HCT116 (cell line): Measurements from ENCODE around the gene HPCAL1. TPM values are rescaled to one million over a fixed set of nuclear protein-coding genes. Genes with fewer than 3 reads are reported as not detected.
A peak's percentile ranks its signal among the peaks of the same experiment; 100 is the strongest.

Source experiments
- ATAC-seq: fragments of 200-7000 bp; cut with Tn5 transposase; 2 replicates; pipeline ENCODE4 v1.9.1; 2020; ENCODE audit warnings: mild to moderate bottlenecking, moderate library complexity
- BruUV-seq: library from RNA; stranded (reverse); fragments of 400-500 nt; replicated peaks from 2 replicates; lab custom pipeline; 2021; lab: Mats Ljungman, UMichigan
- CTCF ChIA-PET: fragments of 300-600 bp; sonication (Branson Sonifier 250); formaldehyde crosslinking; loops from one replicate; lab custom pipeline; 2021; ENCODE audit warnings: antibody characterized with exemption; lab: Charles Lee
- POLR2A ChIA-PET: fragments of 300-600, 350-600 bp; sonication (Branson Sonifier 250); formaldehyde crosslinking; loops from one replicate; lab custom pipeline; 2021; ENCODE audit warnings: antibody characterized with exemption; lab: Charles Lee
- RAD21 ChIA-PET, 2 experiments: fragments of 300-600 bp; sonication (Branson Sonifier 250); formaldehyde crosslinking; loops; one replicate each; lab custom pipeline; 2023; ENCODE audit warnings: low total read pairs in 2 of 2; ENCODE audit not compliant: uncharacterized antibody in 2 of 2, unreplicated experiment in 2 of 2, low non-redundant PET in 1 of 2; lab: Charles Lee
- DNase-seq: peaks from one replicate; pipeline ENCODE4 v3.0.0-alpha.2; 2010; ENCODE audit warnings: low read depth, low spot score
- H2AFZ ChIP-seq: fragments of 200-600 bp; shearing (Covaris generic), sonication (generic); 2 replicates; pipeline ENCODE4 v1.6.1; 2017; ENCODE audit warnings: low read depth, mixed run types, mixed read lengths, antibody characterized with exemption, low read length; ENCODE audit not compliant: poor library complexity, severe bottlenecking
- H3K27ac ChIP-seq: 2 replicates; pipeline ENCODE4 v1.5.1; 2012; ENCODE audit warnings: low read depth, low read length
- H3K27me3 ChIP-seq: fragments of 200-600 bp; sonication (generic); 2 replicates; pipeline ENCODE4 v1.6.1; 2016; ENCODE audit warnings: mixed run types, low read length, mixed read lengths; ENCODE audit not compliant: insufficient read depth
- H3K36me3 ChIP-seq, 2 experiments: fragments of 200-500 bp in 1 of 2; fragments of 200-600 bp in 1 of 2; sonication (Bioruptor generic) in 1 of 2; sonication (generic) in 1 of 2; 2 replicates each; pipeline versions ENCODE4 v1.5.1 to v1.6.1; 2014 to 2016; ENCODE audit warnings: low read length in 2 of 2, inconsistent platforms in 1 of 2, mixed read lengths in 1 of 2, mixed run types in 1 of 2; ENCODE audit not compliant: insufficient read depth in 2 of 2, control insufficient read depth in 1 of 2
- H3K4me1 ChIP-seq, 2 experiments: fragments of 200-600 bp in 1 of 2; sonication (generic) in 1 of 2; 2 replicates each; pipeline versions ENCODE4 v1.5.1 to v1.6.1; 2012 to 2017; ENCODE audit warnings: low read length in 2 of 2, inconsistent platforms in 1 of 2, mild to moderate bottlenecking in 1 of 2, mixed read lengths in 1 of 2, mixed run types in 1 of 2, moderate library complexity in 1 of 2; ENCODE audit not compliant: insufficient read depth in 2 of 2, control insufficient read depth in 1 of 2
- H3K4me2 ChIP-seq: fragments of 200-600 bp; sonication (generic); 2 replicates; pipeline ENCODE4 v1.6.1; 2017; ENCODE audit warnings: mixed run types, low read length, mixed read lengths
- H3K4me3 ChIP-seq, 2 experiments: fragments of 200-600 bp in 1 of 2; sonication (generic) in 1 of 2; replicated peaks in 1 of 2; 2 replicates each; pipeline ENCODE4 v1.5.1; 2011 to 2016; ENCODE audit warnings: low read length in 2 of 2, control low read depth in 1 of 2, low read depth in 1 of 2, mild to moderate bottlenecking in 1 of 2, mixed read lengths in 1 of 2, mixed run types in 1 of 2
- H3K79me2 ChIP-seq: fragments of 200-600 bp; sonication (generic); 2 replicates; pipeline ENCODE4 v1.6.1; 2017; ENCODE audit warnings: mild to moderate bottlenecking, mixed run types, low read length, moderate library complexity, mixed read lengths; ENCODE audit not compliant: insufficient read depth
- H3K9ac ChIP-seq: fragments of 200-600 bp; sonication (generic); 2 replicates; pipeline ENCODE4 v1.6.1; 2016; ENCODE audit warnings: low read length, mixed read lengths
- H3K9me2 ChIP-seq: fragments of 200-600 bp; sonication (generic), shearing (Covaris generic); 2 replicates; pipeline ENCODE4 v1.6.1; 2017; ENCODE audit warnings: mixed run types, mild to moderate bottlenecking, moderate library complexity; ENCODE audit not compliant: insufficient read depth
- H3K9me3 ChIP-seq, 2 experiments: fragments of 200-500 bp in 1 of 2; fragments of 200-600 bp in 1 of 2; sonication (Bioruptor generic) in 1 of 2; sonication (generic) in 1 of 2; 2 replicates each; pipeline ENCODE4 v1.6.1; 2014 to 2017; ENCODE audit warnings: low read length in 2 of 2, mixed read lengths in 2 of 2, inconsistent platforms in 1 of 2, low read depth in 1 of 2, mild to moderate bottlenecking in 1 of 2, mixed run types in 1 of 2, moderate library complexity in 1 of 2; ENCODE audit not compliant: control insufficient read depth in 1 of 2, insufficient read depth in 1 of 2
- H4K20me1 ChIP-seq: fragments of 200-600 bp; sonication (generic), shearing (Covaris generic); 2 replicates; pipeline ENCODE4 v1.6.1; 2017; ENCODE audit warnings: mixed run types, mild to moderate bottlenecking, moderate library complexity; ENCODE audit not compliant: insufficient read depth
- CEBPB ChIP-seq: IDR thresholded peaks from 2 replicates; pipeline ENCODE4 v1.6.1; 2012; ENCODE audit warnings: low read depth
- POLR2AphosphoS5 ChIP-seq: IDR thresholded peaks from 2 replicates; pipeline ENCODE4 v1.6.1; 2011; ENCODE audit warnings: mild to moderate bottlenecking, low read depth, low read length, moderate library complexity
- RAD21 ChIP-seq: IDR thresholded peaks from 2 replicates; pipeline ENCODE4 v1.6.1; 2012; ENCODE audit warnings: low read depth, mild to moderate bottlenecking
- SP1 ChIP-seq: IDR thresholded peaks from 2 replicates; pipeline ENCODE4 v1.6.1; 2012; ENCODE audit warnings: low read depth
- TCF7L2 ChIP-seq: IDR thresholded peaks from 2 replicates; pipeline ENCODE4 v1.7.0; 2011; ENCODE audit warnings: borderline replicate concordance, inconsistent platforms; ENCODE audit not compliant: insufficient read depth, insufficient read length; ENCODE audit errors: extremely low read depth
- YY1 ChIP-seq: IDR thresholded peaks from 2 replicates; pipeline ENCODE4 v1.6.1; 2011; ENCODE audit warnings: low read length, low read depth, moderate library complexity, mild to moderate bottlenecking; ENCODE audit not compliant: insufficient replicate concordance; ENCODE audit errors: extremely low read depth
- ZFX ChIP-seq: fragments of 450-650 bp; IDR thresholded peaks from 2 replicates; pipeline ENCODE4 v1.6.1; 2017
- intact Hi-C: fragments of 100-400 bp; cut with micrococcal nuclease; formaldehyde crosslinking; loops from 2 replicates; pipeline ENCODE4 v1.10.0; 2022
- total RNA-seq: library from RNA; stranded (reverse); gene quantifications from one replicate; pipeline ENCODE4 v1.2.1, GENCODE V29; 2021; ENCODE audit not compliant: unreplicated experiment
- TF ChIP-seq, protein P1 (sequence below): IDR thresholded peaks from 2 replicates; pipeline ENCODE4 v1.6.1; 2012; ENCODE audit warnings: low read depth
- TF ChIP-seq, protein P2 (sequence below): IDR thresholded peaks from 2 replicates; pipeline ENCODE4 v1.6.1; 2011; ENCODE audit warnings: mild to moderate bottlenecking, low read length, moderate library complexity; ENCODE audit not compliant: insufficient replicate concordance; ENCODE audit errors: extremely low read depth

The HPCAL1 gene
- total RNA-seq, 1 experiment from 2014 or later: 111 TPM

DNA sequence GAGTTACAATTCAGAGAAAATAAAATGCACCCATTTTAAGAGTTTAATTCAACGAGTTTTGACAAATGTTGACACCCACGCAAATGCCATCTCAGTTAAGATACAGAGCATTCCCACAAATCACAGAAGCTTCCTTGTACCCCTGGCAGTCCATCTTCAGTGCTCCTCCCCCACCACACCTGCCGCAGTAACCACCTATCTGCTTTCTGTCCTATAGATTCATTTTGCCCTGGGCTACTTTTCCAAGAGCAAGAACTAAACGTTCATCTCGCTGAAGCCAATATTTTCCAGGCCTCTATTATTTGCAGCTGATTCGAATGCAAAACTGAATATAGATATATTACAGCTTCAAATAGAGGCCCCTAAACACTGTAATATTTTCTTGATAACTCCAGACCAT lies 13.4 kb upstream of the HPCAL1 start:
- no peaks in the 10 kb centered on the region for H4K20me1 ChIP-seq
- H3K79me2 ChIP-seq: no peaks in the 10 kb centered on the region
- ChIA-PET POLR2A (interaction anchor here (1.0 to 1.4 kb wide), 5 partner anchors 9 to 160 kb away, joined by 3 to 6 read pairs (median 3); partner anchors contain the start of gene ODC1), CTCF (interaction anchor here (0.7 to 1.2 kb wide), 3 partner anchors 13 to 145 kb away, joined by 3 to 7 read pairs (median 3); partner anchors contain the start of gene HPCAL1)
- H3K9me2 ChIP-seq: no peaks in the 10 kb centered on the region
- peak overlapping the region in 1 of 2 experiments; percentile 21; a peak in 2 of 4 replicates for H3K4me3 ChIP-seq
- peak overlapping the region; percentile 39 for H3K9ac ChIP-seq
- intact Hi-C loops: no loop called here
- H2AFZ ChIP-seq: peak overlapping the region; percentile 29
- TF ChIP-seq, protein P1, sequence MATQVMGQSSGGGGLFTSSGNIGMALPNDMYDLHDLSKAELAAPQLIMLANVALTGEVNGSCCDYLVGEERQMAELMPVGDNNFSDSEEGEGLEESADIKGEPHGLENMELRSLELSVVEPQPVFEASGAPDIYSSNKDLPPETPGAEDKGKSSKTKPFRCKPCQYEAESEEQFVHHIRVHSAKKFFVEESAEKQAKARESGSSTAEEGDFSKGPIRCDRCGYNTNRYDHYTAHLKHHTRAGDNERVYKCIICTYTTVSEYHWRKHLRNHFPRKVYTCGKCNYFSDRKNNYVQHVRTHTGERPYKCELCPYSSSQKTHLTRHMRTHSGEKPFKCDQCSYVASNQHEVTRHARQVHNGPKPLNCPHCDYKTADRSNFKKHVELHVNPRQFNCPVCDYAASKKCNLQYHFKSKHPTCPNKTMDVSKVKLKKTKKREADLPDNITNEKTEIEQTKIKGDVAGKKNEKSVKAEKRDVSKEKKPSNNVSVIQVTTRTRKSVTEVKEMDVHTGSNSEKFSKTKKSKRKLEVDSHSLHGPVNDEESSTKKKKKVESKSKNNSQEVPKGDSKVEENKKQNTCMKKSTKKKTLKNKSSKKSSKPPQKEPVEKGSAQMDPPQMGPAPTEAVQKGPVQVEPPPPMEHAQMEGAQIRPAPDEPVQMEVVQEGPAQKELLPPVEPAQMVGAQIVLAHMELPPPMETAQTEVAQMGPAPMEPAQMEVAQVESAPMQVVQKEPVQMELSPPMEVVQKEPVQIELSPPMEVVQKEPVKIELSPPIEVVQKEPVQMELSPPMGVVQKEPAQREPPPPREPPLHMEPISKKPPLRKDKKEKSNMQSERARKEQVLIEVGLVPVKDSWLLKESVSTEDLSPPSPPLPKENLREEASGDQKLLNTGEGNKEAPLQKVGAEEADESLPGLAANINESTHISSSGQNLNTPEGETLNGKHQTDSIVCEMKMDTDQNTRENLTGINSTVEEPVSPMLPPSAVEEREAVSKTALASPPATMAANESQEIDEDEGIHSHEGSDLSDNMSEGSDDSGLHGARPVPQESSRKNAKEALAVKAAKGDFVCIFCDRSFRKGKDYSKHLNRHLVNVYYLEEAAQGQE: no peak
- TF ChIP-seq RAD21: no peak
- TF ChIP-seq, all 23 proteins: peak for 0
- Histone ChIP-seq H3K27ac (0 out of 2 replicates have a peak overlapping the region, but pooled peaks have one; percentile 36), H3K4me1 (peaks cover 51 to 74% of the 10 kb centered on the region in 2 experiments), H3K36me3 (no peaks in the 10 kb centered on the region), H3K9me3 (no peaks in the 10 kb centered on the region), H3K27me3 (no peaks in the 10 kb centered on the region), H3K4me2 (peak overlapping the region; percentile 66)
- TSS peak; percentile 87 for BruUV-seq
- RAD21 ChIA-PET: interaction anchor here in 1 of 2 experiments (0.6 kb wide), 1 partner anchor 35 kb away, joined by 3 read pairs; no protein-coding TSS in a partner anchor
- DNase-seq (no peak), ATAC-seq (no peak)

DNA sequence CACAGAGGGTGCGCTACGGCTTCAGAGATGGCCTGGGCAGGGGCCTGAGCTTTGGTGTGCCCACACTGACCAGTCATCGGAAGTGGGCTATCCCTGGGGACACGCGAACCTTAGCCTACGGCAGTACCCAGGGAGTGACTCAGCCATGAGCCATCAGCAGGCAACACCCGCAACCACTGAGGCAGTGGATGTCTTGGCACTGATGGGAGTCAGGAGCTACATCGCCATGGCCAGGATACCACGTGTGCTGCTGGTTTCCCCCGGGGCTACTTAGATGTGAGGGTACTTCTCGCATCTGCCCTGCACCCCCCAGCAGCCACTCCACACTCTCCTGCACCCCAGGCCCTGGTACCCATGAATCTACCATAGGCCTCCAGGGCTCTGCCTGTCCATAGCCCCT lies 12.8 kb upstream of the HPCAL1 start:
- Histone ChIP-seq H3K4me2 (peak overlapping the region; percentile 66), H3K9me2 (no peaks in the 10 kb centered on the region), H3K27me3 (no peaks in the 10 kb centered on the region), H2AFZ (peak overlapping the region; percentile 29), H3K4me1 (peaks cover 46 to 72% of the 10 kb centered on the region in 2 experiments)
- POLR2A ChIA-PET: interaction anchor here (1.0 to 1.4 kb wide), 5 partner anchors 8 to 161 kb away, joined by 3 to 6 read pairs (median 3); partner anchors contain the start of gene ODC1
- peak; percentile 66 for ATAC-seq
- TF ChIP-seq, protein P2, sequence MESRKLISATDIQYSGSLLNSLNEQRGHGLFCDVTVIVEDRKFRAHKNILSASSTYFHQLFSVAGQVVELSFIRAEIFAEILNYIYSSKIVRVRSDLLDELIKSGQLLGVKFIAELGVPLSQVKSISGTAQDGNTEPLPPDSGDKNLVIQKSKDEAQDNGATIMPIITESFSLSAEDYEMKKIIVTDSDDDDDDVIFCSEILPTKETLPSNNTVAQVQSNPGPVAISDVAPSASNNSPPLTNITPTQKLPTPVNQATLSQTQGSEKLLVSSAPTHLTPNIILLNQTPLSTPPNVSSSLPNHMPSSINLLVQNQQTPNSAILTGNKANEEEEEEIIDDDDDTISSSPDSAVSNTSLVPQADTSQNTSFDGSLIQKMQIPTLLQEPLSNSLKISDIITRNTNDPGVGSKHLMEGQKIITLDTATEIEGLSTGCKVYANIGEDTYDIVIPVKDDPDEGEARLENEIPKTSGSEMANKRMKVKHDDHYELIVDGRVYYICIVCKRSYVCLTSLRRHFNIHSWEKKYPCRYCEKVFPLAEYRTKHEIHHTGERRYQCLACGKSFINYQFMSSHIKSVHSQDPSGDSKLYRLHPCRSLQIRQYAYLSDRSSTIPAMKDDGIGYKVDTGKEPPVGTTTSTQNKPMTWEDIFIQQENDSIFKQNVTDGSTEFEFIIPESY: peak; percentile 33
- no peak for TF ChIP-seq SP1
- no peak for TF ChIP-seq CEBPB
- peak; percentile 42 for TF ChIP-seq TCF7L2
- TF ChIP-seq POLR2AphosphoS5: peak; percentile 77
- peak; percentile 12 for TF ChIP-seq YY1
- TF ChIP-seq ZFX: peak; percentile 37; the same call in 1 of the 2 replicates
- TF ChIP-seq, all 23 proteins: peak for 5
- H3K79me2 ChIP-seq: no peaks in the 10 kb centered on the region
- CTCF ChIA-PET: interaction anchor here (1.2 kb wide), 1 partner anchor 119 kb away, joined by 7 read pairs; no protein-coding TSS in a partner anchor
- intact Hi-C loops: no loop called here
- BruUV-seq: no TSS peak
- no peaks in the 10 kb centered on the region for H3K36me3 ChIP-seq
- DNase-seq: peak; percentile 81
- peak overlapping the region; percentile 36; the same call in 1 of the 2 replicates for H3K27ac ChIP-seq
- peak overlapping the region; percentile 39 for H3K9ac ChIP-seq
- H3K9me3 ChIP-seq: no peaks in the 10 kb centered on the region
- no peaks in the 10 kb centered on the region for H4K20me1 ChIP-seq
- RAD21 ChIA-PET: interaction anchor here in 1 of 2 experiments (0.6 kb wide), 1 partner anchor 35 kb away, joined by 3 read pairs; no protein-coding TSS in a partner anchor
- peak overlapping the region in 1 of 2 experiments; percentile 21; a peak in 2 of 4 replicates for H3K4me3 ChIP-seq
